Measurements from ENCODE around the gene TRA2A. TPM values are rescaled to one million over a fixed set of nuclear protein-coding genes. Genes with fewer than 3 reads are reported as not detected.

The TRA2A gene
- total RNA-seq, 2 donors from 2014 or later: 104 to 114 TPM

GRCh38 chr7:23458044-23458443 is 73.7 kb downstream of the TRA2A start:
- no peak for DNase-seq
- Histone ChIP-seq H3K9me3 (ENCODE audit: control insufficient read depth, low read length) (no peaks in the 10 kb centered on the region), H3K27me3 (ENCODE audit: control insufficient read depth, insufficient read depth, low read length, poor library complexity, severe bottlenecking) (no peaks in the 10 kb centered on the region), H3K27ac (ENCODE audit: low read depth, low read length) (no peak overlapping the region), H3K36me3 (ENCODE audit: control insufficient read depth, insufficient read depth, low read length) (peaks cover 63% of the 10 kb centered on the region), H3K4me1 (ENCODE audit: control insufficient read depth, insufficient read depth, low read length) (no peaks in the 10 kb centered on the region), H3K4me3 (ENCODE audit: low read length) (no peak overlapping the region), H3K9ac (ENCODE audit: extremely low read depth, low read length, poor library complexity, severe bottlenecking) (no peak overlapping the region)
- Mint-ChIP-seq H3K27me3 (ENCODE audit: insufficient read depth) (no peaks in the 10 kb centered on the region), H3K36me3 (ENCODE audit: low read depth) (peaks cover 48% of the 10 kb centered on the region), H3K4me3 (no peak overlapping the region), H3K4me1 (peaks cover 32% of the 10 kb centered on the region), H3K9me3 (no peaks in the 10 kb centered on the region), H3K27ac (peak overlapping the region; percentile 0)
- WGBS, 2 experiments (ENCODE audit: insufficient coverage in 1 of 2, insufficient read length in 1 of 2): 92 to 93% methylated on average over 2 to 3 of the region's 3 CpGs
- TF ChIP-seq CTCF (conservative IDR thresholded peaks at IDR 0.05): no peak

GRCh38 chr7:23456093-23456492 is 75.7 kb downstream of the TRA2A start:
- H3K27me3 Mint-ChIP-seq (ENCODE audit: insufficient read depth): no peaks in the 10 kb centered on the region
- no peaks in the 10 kb centered on the region for H3K27me3 ChIP-seq (ENCODE audit: control insufficient read depth, insufficient read depth, low read length, poor library complexity, severe bottlenecking)
- peak overlapping the region; percentile 54 for H3K27ac Mint-ChIP-seq
- TF ChIP-seq CTCF (conservative IDR thresholded peaks at IDR 0.05): no peak
- no peak overlapping the region for H3K4me3 ChIP-seq (ENCODE audit: low read length)
- H3K9me3 Mint-ChIP-seq: no peaks in the 10 kb centered on the region
- H3K4me3 Mint-ChIP-seq: no peak overlapping the region
- H3K27ac ChIP-seq (ENCODE audit: low read depth, low read length): no peak overlapping the region
- H3K4me1 ChIP-seq (ENCODE audit: control insufficient read depth, insufficient read depth, low read length): no peaks in the 10 kb centered on the region
- H3K36me3 ChIP-seq (ENCODE audit: control insufficient read depth, insufficient read depth, low read length): peaks cover 53% of the 10 kb centered on the region
- H3K4me1 Mint-ChIP-seq: peaks cover 29% of the 10 kb centered on the region
- 88 to 100% methylated on average over 1 to 3 of the region's 3 CpGs for WGBS, 2 experiments (ENCODE audit: insufficient coverage in 1 of 2, insufficient read length in 1 of 2)
- no peak for DNase-seq
- no peaks in the 10 kb centered on the region for H3K9me3 ChIP-seq (ENCODE audit: control insufficient read depth, low read length)
- no peak overlapping the region for H3K9ac ChIP-seq (ENCODE audit: extremely low read depth, low read length, poor library complexity, severe bottlenecking)
- peaks cover 40% of the 10 kb centered on the region for H3K36me3 Mint-ChIP-seq (ENCODE audit: low read depth)

- Histone ChIP-seq H3K4me1 (ENCODE audit: control insufficient read depth, insufficient read depth, low read length) (no peaks in the 10 kb centered on the region), H3K4me3 (ENCODE audit: low read length) (no peak overlapping the region), H3K36me3 (ENCODE audit: control insufficient read depth, insufficient read depth, low read length) (peaks cover 44% of the 10 kb centered on the region), H3K27ac (ENCODE audit: low read depth, low read length) (no peak overlapping the region), H3K9ac (ENCODE audit: extremely low read depth, low read length, poor library complexity, severe bottlenecking) (no peak overlapping the region), H3K9me3 (ENCODE audit: control insufficient read depth, low read length) (no peaks in the 10 kb centered on the region), H3K27me3 (ENCODE audit: control insufficient read depth, insufficient read depth, low read length, poor library complexity, severe bottlenecking) (no peaks in the 10 kb centered on the region)
- Mint-ChIP-seq H3K9me3 (no peaks in the 10 kb centered on the region), H3K27me3 (ENCODE audit: insufficient read depth) (no peaks in the 10 kb centered on the region), H3K4me1 (peaks cover 31% of the 10 kb centered on the region), H3K27ac (peak overlapping the region; percentile 54), H3K4me3 (no peak overlapping the region), H3K36me3 (ENCODE audit: low read depth) (peaks cover 36% of the 10 kb centered on the region)
- 75 to 82% methylated on average over 5 of the region's 5 CpGs for WGBS, 2 experiments (ENCODE audit: insufficient coverage in 1 of 2, insufficient read length in 1 of 2)
- DNase-seq: peak; percentile 73
- TF ChIP-seq CTCF (conservative IDR thresholded peaks at IDR 0.05): no peak
Measured at GRCh38 chr7:23454881-23455526, 76.8 kb downstream of the TRA2A start.

Other genes with a start within 250 kb of the TRA2A start
- 10 to 100 TPM; 73.5 to 87.4 TPM for gene MALSU1, start 232.6 kb downstream of the TRA2A start, total RNA-seq
- gene IGF2BP3, start 61.5 kb downstream of the TRA2A start, total RNA-seq: 100 to 1,000 TPM; 114 to 123 TPM
- 10 to 100 TPM in 1 of 2 donors, 1 to 10 TPM in 1; 9.4 to 14.7 TPM for gene CCDC126, start 65.4 kb upstream of the TRA2A start, total RNA-seq
- 10 to 100 TPM; 16.2 to 20.8 TPM for gene FAM221A, start 148.2 kb upstream of the TRA2A start, total RNA-seq
- 1 to 10 TPM; 1.4 to 1.6 TPM for gene STK31, start 178.2 kb upstream of the TRA2A start, total RNA-seq

Measured in endodermal cell (in vitro differentiated cells).